ENCODE results near the gene COLEC11.
"Not testable (repeated sequence)": the region's sequence is repeated elsewhere in the genome, so short reads cannot be mapped to it uniquely, and the experiment has no call there.

COLEC11 gene
- 0 to 1.9 (median 0) reads per million in 17 experiments for total RNA-seq

DNA sequence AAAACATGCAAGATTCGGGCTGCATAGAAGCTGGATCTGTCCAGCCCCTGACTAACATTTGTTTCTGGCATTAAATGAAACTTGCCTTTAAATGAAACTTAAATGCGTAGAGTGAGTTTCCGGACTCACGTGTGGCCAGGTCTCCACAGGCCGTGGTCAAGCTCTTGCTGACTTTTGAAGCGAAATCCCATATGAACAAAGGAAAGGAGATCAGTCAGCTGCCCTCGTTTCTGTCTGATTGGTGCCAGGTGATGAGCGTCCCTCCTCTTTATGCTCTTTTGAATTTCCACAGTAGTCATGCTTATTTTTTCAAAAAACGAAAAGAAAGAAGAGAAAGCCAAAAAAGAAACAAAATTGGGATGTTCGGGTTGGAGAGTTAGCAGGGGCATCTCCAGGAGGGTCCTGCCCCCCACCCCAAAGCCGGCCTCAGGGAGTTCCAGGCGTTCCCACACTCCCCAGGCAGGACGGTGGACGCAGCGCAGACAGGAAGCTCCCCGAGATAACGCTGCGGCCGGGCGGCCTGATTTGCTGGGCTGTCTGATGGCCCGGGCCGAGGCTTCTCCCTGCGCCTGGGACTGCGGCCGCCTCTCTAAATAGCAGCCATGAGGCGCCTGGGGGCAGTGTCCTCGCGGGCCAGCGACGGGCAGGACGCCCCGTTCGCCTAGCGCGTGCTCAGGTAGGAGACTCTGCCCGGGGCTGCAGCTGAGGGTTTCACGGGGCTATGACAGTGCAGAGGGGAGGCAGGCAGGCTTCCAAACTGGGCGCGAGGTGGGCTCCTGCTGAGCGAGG, at the start of gene COLEC11:
Gene COLEC11 (plus strand): TSS at position 620 of the 789 bp plus-strand sequence. CDS start 9,229 bp downstream, outside the sequence.
- no peak for DNase-seq

DNA sequence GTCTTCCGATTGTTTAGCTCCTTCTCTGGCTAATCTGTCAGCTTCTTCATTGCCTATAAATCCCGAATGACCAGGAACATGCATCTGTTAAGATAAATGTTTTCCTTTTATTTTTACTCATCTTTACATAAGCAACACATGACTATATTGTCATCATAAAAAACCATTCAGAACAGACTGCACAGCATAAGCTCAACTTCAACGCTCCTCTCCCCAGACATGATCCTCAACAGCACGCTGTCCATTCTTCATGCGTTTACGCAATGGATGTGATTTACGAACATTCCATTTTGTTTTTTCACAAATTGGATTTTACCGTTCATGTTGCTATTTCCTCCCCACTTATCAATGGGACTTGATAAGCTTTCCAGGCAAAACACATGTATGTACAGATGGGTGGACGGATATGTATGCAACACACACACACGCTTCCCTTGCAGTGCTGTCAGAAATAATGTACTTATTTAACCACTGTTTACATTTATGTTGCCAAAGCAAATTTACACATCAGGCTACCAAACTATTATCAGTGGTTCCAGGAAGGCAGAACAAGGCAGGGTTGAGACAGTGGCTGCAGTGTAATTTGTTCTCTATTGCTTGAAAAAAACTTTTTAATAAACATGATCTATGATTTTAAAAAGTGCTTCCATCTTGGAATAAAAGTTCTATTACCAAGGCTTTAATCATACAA, 49.0 kb upstream of the COLEC11 start:
- no peak for DNase-seq

DNA sequence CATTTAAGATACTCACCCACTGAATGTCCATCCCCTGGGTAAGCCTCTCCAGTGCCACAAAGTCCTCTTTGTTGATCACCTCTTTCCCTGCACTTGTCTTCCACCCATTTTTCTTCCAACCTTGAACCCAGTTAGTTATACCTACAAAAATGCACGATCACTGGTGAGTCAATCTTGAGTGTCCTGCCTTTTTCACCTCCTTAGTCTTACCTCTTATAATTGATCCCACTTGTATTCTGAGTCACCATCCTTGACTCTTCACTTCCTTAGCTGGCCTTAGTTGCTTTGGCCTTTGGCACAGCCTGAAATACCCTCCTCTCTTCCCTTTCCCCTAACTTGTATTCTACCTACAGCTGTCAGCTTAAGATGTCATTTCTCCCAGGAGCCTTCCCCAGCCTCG, 47.0 kb upstream of the COLEC11 start:
- DNase-seq = no peak

DNA sequence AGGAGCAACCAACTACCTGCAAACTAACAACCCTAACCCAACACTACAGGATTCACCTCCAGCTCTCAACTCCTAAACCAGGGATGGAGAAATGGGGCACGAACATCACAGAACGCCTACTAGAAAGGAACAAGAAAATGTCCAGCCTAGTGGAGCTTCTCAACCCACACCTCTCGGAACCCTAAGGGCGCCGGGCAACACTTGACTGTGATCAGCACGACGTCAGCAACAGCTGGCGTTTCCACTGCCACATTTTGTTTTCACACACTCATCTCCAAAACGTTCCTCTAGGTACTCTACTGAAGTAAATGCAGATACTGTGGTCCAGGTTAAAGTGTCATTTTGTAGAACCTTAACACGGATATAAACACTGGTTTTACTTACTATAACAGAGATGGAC, 41.0 kb upstream of the COLEC11 start:
- DNase-seq = no peak

DNA sequence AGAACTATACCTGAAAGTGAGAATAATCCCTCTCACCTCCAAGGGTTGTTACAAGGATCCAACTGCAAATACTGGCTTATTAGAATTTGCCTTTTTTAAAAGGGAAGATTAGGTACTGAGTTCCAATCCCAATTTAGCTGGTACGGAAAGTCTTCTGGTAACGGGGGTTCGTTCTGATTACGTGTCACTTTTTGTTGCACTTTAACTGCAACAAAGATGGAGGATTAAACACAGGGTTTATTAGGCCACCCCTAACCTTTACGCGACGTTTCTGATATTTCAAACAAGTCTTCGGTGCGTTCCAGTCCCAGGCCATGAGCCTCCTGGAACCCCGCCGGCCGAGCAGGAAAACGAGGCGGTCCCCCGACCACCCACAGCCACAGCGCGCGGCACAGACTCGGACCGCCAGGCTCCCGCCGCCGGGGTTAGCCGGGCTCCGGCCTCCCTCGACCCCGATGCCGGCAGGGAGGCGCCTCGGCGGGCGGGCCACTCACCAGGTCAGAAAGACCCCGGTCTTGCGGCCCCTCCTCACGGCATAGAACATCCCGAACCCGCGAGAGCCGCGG, 37.2 kb upstream of the COLEC11 start:
- DNase-seq = no peak

DNA sequence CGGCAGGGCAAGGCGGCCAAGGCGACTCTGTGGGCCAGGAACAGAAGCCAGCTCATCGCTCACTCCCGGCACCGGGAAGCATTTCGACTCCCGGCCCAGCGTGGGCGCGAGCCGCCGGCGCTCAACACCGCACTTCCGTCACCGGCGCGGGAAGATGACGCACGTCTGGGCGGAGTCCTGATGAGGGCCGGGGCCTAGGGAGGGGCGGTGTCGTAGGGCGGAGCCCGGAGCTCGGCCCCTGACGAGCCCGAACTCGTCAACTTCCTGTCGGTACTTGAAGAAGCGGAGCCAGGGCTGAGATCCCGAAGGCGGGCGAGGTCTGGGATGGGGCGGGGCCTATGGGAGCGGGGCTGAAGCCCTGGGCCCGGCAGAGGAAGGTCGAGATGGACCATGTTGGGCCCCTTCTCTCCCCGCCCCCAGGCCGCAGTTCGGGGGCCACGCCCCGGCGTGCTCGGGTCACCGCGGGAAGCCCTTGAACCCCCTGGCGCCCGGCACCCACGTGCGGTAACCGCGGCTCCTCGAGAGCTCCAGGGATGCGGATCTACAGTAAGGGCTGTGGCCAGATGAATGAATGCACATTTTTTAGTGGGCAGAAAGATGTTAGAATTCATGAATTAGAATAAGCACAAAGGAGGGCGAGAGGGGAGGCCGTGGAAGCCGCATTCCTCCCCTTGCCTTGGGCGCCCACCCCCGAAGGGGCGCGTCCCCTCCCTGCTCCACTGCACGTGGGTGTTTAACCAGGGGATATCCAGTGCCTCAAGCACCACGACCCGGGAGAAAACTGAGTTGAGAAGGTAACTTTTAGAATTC, 36.5 kb upstream of the COLEC11 start, which contains the start of gene RNASEH1:
Gene RNASEH1 (minus strand): TSS at position 129 of the 810 bp plus-strand sequence. CDS start 73 bp downstream, at position 56.
- peak; percentile 100 for DNase-seq

DNA sequence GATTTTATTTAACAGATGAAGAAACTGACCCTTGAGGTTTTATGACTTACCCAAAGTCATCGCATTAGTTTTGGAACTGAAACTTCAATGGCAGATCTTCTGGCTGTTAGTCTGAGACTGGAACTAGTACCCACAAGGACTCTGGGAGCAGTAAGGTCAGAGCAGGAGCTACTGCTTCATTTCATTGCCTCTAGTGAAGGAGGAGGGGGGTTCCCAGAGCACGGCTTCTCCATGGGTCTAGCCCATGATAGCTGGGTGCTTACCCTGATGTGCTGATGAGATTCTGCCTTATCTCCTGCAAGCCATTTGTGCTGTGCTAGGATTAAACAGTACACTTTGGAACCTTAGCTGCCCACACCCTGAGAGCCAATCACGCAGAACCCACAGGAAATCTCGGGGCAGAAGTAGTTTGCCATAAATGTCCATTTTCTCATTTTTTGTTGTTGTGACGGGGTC, 31.4 kb upstream of the COLEC11 start:
- no peak for DNase-seq

DNA sequence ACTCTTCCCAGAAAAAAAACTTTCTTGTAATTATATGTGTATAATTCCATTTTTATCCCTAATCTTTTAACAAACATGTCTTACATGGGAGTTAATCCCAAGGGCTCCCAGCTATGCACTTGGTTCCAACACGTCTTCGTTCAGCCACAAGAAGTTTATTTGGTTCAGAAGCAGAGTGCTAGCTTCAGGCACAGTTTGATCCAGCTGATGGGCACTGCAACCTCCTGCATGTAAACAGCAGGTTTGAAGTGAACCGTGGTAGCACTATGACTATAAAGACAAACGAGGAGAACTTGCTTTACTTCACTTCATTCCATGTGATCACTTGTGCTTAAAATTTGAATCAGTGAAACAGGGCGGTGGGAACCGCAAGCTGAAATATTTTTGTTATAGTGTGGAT, 29.8 kb upstream of the COLEC11 start:
- DNase-seq = no peak

DNA sequence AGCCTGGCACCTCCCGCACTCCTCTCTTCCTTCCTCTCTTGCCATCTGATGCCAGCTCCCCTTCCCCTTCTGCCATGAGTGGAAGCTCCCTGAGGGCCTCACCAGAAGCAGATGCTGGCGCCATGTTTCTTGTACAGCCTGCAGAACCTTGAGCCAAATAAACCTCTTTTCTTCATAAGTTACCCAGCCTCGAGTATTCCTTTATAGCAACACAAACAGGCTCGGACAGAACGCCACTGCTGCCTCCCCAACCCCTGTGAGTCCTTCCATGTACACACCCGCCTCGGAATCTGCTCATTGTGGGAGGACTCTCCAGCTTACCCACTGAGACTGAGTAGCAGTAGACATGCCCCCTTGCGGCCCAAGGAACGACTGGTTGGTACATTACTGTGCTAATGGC, 28.1 kb upstream of the COLEC11 start:
- no peak for DNase-seq

DNA sequence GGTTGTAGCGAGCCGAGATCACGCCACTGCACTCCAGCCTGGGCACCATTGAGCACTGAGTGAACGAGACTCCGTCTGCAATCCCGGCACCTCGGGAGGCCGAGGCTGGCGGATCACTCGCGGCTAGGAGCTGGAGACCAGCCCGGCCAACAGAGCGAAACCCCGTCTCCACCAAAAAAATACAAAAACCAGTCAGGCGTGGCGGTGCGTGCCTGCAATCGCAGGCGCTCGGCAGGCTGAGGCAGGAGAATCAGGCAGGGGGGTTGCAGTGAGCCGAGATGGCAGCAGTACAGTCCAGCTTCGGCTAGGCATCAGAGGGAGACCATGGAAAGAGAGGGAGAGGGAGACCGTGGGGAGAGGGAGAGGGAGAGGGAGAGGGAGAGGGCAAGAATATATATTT, 25.3 kb upstream of the COLEC11 start:
- not testable (repeated sequence) for DNase-seq

DNA sequence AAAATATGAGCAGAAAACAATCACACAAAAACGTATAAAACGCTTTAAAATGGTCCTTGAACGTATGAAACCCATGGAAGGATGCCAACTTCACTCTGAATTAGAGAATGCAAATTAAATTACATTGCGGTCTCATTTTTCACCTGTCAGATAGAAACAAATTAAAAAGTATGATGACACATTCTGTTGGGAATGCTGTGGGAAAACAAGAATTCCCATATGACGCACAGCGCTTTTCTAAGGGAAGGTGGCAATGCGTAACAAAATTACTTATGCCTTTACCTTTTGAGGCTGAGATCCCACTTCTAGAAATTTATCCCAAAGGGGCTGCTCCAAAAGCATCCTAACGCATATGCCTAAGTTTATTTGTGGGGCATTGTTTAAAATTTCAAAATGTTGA, 23.6 kb upstream of the COLEC11 start:
- DNase-seq = no peak

DNA sequence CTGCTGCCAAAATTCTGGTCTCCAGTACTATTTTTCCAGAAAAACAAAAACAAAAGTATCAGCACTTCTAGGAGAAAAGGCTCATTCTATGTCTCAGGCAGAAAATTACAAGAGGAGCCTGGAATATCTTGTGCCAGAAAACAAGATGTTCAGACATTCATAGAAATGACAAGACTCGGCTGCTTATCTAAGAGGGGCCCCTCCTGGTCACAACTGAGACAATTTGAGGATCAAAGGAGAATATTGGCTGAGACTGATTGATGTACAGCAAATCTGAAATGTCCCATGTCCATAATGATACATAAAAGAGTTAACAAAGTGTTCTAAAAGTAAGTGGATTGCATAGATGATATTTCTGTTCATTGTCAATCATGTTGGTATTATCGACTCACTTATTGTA, 22.3 kb upstream of the COLEC11 start:
- no peak for DNase-seq

DNA sequence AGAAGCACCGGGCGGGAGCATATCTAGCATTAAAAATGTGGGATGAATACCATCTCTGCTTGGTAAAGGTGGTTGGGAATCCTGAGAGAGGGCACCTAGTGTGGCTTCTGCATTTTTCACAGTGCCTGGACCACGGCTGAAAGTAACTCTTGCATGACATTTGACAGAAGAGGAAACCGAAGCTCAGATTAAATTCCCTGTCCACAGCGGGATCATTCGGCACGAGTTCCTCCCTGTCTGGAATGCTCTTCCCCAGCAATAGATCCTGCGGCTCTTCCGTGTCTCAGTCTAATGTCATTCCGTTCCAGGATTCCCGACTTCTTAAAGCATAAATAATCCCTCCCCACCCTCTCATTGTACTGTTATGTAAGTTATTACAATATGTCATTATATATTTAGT, 20.8 kb upstream of the COLEC11 start:
- DNase-seq = no peak

DNA sequence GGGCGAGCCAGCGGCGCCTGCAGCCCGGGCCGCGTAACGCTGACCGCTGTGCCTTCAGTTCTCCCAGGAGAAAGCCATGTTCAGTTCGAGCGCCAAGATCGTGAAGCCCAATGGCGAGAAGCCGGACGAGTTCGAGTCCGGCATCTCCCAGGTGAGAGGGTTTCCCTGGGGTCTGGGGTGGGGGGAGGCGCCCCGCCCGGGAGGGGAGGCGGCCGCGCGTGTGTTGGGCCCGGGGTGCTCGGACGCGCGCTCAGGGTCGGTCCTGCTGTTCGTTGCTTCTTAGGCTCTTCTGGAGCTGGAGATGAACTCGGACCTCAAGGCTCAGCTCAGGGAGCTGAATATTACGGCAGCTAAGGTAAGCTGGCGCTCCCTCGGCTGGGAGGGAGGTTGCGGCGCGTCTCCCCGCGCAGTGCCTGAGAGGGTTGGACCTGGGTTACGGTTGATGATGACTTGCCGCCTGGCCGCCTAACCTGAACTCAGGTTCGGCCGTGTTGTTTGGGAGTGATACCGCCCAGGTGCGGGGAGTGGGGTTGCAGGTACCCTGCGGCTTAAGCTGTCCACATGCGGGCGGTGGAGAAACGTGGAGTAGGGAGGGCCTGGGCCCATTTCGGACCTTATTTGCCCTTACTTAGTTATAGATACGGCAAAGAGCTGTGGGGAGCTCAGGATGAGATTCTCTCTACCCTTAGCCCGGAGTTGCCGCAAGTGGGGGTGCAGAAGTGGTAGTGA, 19.2 kb upstream of the COLEC11 start:
- DNase-seq = peak in 3 of 4 experiments; percentile 26 to 37 (median 27)

DNA sequence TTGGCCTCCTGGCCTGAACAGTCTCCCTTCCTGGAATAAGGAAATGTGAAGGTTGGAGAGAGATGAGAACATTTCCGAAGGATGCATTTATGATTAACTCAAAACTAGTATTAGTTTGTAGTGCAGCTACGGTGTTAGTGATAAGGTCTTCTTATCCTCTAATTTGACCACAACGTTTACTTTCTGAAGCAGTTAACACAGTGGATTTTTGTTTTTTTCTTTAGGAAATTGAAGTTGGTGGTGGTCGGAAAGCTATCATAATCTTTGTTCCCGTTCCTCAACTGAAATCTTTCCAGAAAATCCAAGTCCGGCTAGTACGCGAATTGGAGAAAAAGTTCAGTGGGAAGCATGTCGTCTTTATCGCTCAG, 18.7 kb upstream of the COLEC11 start:
- not testable (repeated sequence) for DNase-seq

DNA sequence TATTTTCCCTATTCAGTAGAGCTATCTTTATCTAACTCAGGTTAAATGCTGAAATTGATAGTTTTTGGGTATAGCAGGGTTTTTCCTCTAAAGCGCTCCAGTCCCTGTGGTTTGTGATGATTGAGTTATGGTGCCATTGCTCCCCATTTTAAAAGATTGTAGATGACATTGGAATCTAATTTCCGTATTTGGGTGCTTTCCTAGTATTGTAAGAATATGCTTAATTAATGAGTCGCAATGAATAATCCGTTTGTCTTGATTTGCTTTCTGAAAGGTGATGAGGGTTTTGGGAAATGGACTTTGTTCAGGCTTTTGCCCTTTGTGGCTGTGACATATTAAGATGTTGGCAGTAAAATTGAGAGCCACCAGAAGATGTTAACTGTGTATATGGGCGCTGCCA, 15.9 kb upstream of the COLEC11 start:
- no peak for DNase-seq

DNA sequence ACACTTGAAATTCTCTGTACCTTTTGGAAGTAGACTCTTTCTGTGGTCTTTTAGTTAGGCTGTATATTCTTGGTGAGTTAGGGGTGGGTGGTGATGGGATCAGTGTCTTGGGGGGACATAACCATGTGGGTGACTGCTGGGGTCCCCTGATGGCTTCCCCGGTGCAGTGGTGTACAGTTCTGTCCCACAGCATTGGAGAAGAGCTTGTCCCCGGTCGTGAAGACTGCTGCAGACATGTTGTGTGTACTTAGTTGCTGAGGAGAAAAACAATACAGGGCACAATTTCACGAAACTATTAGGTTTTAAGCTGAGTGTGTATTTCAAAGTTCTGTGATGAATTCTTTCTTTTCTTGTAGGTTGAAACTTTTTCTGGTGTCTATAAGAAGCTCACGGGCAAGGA, 14.5 kb upstream of the COLEC11 start:
- DNase-seq = no peak

DNA sequence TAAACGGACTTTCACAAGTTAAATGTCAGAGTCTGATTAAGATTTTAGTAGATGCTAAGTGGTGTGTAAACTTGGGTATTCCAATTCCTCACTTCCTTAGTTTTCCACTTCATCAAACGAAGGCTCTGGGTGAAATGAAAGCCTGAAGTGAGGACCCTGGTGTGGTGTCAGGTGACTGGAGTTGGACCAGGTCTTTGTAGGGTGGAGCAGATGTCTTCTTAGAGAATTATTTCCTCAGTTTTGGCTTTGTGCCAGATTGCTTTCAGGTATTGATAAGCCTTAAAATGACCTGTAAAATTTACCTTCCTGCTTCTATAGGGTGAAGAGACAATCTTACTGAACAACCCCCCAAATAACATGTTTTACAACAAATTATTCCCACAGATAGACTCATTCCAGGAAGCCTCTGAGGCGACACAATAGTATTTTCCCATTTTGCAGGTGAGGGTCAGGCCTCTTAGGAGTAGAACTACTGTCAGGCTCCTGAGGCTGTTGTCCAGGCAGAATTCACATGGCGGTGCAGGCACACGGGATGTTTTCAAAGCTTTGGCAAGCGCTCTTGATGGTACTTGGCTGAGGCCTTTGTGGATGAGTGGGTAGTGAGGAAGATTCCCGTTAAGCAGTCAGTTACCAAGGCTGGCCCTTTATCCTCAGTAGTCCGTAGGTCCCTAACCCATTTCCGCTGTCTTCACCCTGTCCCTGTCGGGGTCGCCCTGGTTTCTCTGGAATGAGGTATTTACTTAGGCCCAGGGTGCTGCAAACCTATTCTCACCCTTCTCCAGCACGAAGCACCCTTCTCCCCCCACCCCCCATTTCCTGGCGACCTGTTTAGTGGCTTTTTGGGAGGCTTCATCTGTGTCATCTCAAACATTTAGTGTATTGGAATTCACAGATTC, 13.3 kb upstream of the COLEC11 start:
- no peak for DNase-seq

DNA sequence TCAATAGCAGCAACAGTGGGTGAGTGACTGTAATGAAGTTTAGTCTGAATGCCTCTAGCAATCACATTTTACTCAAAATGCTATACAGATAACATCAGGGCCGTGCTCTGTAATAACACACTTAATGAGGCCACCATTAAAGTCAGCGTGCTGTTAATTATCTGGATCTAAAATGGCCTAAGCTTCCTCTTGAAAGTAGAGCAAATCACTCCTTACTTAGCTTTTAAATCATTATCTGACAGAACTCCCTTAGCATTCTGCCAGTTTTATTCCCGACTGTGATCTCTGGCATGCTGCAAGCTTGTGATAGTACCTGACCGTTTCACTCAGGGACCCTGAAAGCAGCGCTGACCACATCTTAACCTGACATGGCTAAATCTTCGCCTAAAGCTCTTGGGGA, 10.8 kb upstream of the COLEC11 start:
- DNase-seq = no peak

DNA sequence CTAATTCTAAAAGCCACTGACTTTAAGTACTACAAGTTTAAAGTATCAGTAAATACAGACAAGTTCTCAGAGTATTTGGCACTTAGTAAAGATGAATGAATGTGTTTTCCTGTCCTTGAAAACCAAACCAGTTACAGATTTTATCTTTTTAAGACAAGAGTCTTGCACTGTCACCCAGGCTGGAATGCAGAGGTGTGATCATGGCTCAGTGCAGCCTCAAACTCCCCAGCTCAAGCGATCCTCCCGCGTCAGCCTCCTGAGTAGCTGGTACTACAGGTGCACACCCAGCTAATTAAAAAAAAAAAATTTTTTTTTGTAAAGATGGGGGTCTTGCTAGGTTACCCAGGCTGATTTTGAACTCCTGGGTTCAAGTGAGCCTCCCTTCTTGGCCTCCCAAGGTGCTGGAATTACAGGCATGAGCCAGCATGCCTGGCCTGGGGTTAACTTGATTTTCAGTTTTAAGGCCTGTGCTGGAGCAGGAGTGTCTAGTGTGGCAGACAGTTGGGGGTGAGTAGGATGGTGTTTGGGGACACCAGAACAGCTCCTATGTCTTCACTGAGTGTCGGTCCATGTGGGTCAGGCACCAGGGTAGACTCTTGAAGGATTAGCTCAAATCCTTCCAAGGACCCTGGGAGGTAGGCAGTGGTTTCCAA, 10.2 kb upstream of the COLEC11 start:
- no peak for DNase-seq
